Liver (tissue), 9 donors: ENCODE data around the gene CMIP. TPM values are rescaled to one million over a fixed set of nuclear protein-coding genes. Genes with fewer than 3 reads are reported as not detected.

ENCODE experiments used
- DNase-seq: peaks from one replicate; pipeline ENCODE4 v3.0.0-alpha.2; 2017; ENCODE audit warnings: low spot score
- H3K27ac ChIP-seq, 2 donors: one replicate each; pipeline ENCODE4 v1.7.0; 2013; ENCODE audit warnings: inconsistent platforms in 2 of 2, low read length in 2 of 2, control low read depth in 1 of 2, low read depth in 1 of 2, mild to moderate bottlenecking in 1 of 2
- H3K27me3 ChIP-seq, 4 donors: one replicate each; pipeline versions ENCODE4 v1.6.1 to v1.7.0; 2013; ENCODE audit warnings: low read length in 3 of 4, inconsistent platforms in 1 of 4, mild to moderate bottlenecking in 1 of 4, moderate library complexity in 1 of 4; ENCODE audit not compliant: control insufficient read depth in 4 of 4, insufficient read depth in 4 of 4
- H3K36me3 ChIP-seq, 4 donors: one replicate each; pipeline versions ENCODE4 v1.6.1 to v1.7.0; 2013; ENCODE audit warnings: low read length in 3 of 4, mild to moderate bottlenecking in 3 of 4, low read depth in 1 of 4, moderate library complexity in 1 of 4; ENCODE audit not compliant: control insufficient read depth in 4 of 4, insufficient read depth in 3 of 4
- H3K4me1 ChIP-seq, 4 donors: one replicate each; pipeline versions ENCODE4 v1.6.1 to v1.7.0; 2013; ENCODE audit warnings: low read length in 3 of 4, mild to moderate bottlenecking in 3 of 4, moderate library complexity in 1 of 4; ENCODE audit not compliant: control insufficient read depth in 4 of 4, insufficient read depth in 4 of 4
- H3K4me3 ChIP-seq, 3 donors: one replicate each; pipeline versions ENCODE4 v1.6.1 to v1.7.0; 2013; ENCODE audit warnings: low read length in 3 of 3, control low read depth in 1 of 3, low read depth in 1 of 3, mild to moderate bottlenecking in 1 of 3
- H3K9ac ChIP-seq, 2 donors: one replicate each; pipeline ENCODE4 v1.7.0; 2013; ENCODE audit warnings: low read length in 2 of 2, mild to moderate bottlenecking in 2 of 2, moderate library complexity in 2 of 2, control low read depth in 1 of 2, low read depth in 1 of 2
- H3K9me3 ChIP-seq, 4 donors: one replicate each; pipeline versions ENCODE4 v1.6.1 to v1.7.0; 2013; ENCODE audit warnings: low read length in 3 of 4; ENCODE audit not compliant: control insufficient read depth in 4 of 4
- CTCF ChIP-seq: fragments of 150-350 bp; IDR thresholded peaks from 2 replicates; pipeline ENCODE4 v1.5.1; 2017; ENCODE audit warnings: improper control_type of control experiment, low read depth, low read length; ENCODE audit not compliant: missing input control
- EGR1 ChIP-seq, 2 donors: IDR thresholded peaks; 2 replicates each; pipeline ENCODE4 v1.6.1; 2016 to 2018; ENCODE audit warnings: antibody characterized with exemption in 2 of 2, low read depth in 2 of 2
- FOXA2 ChIP-seq: IDR thresholded peaks from 2 replicates; pipeline ENCODE4 v1.6.1; 2016; ENCODE audit warnings: antibody characterized with exemption
- GABPA ChIP-seq, 2 donors: IDR thresholded peaks in 1 of 2; conservative IDR thresholded peaks in 1 of 2; 2 replicates each; pipeline ENCODE4 v1.6.1; 2016; ENCODE audit warnings: antibody characterized with exemption in 2 of 2, mild to moderate bottlenecking in 1 of 2, moderate library complexity in 1 of 2
- HNF4A ChIP-seq, 2 donors: conservative IDR thresholded peaks; 2 replicates each; pipeline ENCODE4 v1.6.1; 2016; ENCODE audit warnings: antibody characterized with exemption in 2 of 2, mild to moderate bottlenecking in 2 of 2
- HNF4G ChIP-seq: IDR thresholded peaks from 2 replicates; pipeline ENCODE4 v1.6.1; 2016; ENCODE audit warnings: antibody characterized with exemption
- JUND ChIP-seq, 2 donors: IDR thresholded peaks; 2 replicates each; pipeline ENCODE4 v1.6.1; 2016; ENCODE audit warnings: antibody characterized with exemption in 2 of 2
- MAX ChIP-seq: IDR thresholded peaks from 2 replicates; pipeline ENCODE4 v1.6.1; 2016; ENCODE audit warnings: antibody characterized with exemption
- NR2F2 ChIP-seq: IDR thresholded peaks from 2 replicates; pipeline ENCODE4 v1.6.1; 2016; ENCODE audit warnings: antibody characterized with exemption
- RAD21 ChIP-seq, 2 donors: IDR thresholded peaks; 2 replicates each; pipeline ENCODE4 v1.6.1; 2016; ENCODE audit warnings: antibody characterized with exemption in 2 of 2, mild to moderate bottlenecking in 2 of 2
- REST ChIP-seq: IDR thresholded peaks from 2 replicates; pipeline ENCODE4 v1.6.1; 2016; ENCODE audit warnings: antibody characterized with exemption, mild to moderate bottlenecking
- RXRA ChIP-seq, 2 donors: IDR thresholded peaks; 2 replicates each; pipeline ENCODE4 v1.6.1; 2017 to 2018; ENCODE audit warnings: antibody characterized with exemption in 2 of 2, mild to moderate bottlenecking in 1 of 2
- SP1 ChIP-seq: IDR thresholded peaks from 2 replicates; pipeline ENCODE4 v1.6.1; 2018; ENCODE audit warnings: antibody characterized with exemption, mild to moderate bottlenecking
- TAF1 ChIP-seq: conservative IDR thresholded peaks from 2 replicates; pipeline ENCODE4 v1.6.1; 2016; ENCODE audit warnings: antibody characterized with exemption, mild to moderate bottlenecking
- YY1 ChIP-seq: IDR thresholded peaks from 2 replicates; pipeline ENCODE4 v1.6.1; 2016; ENCODE audit warnings: antibody characterized with exemption, mild to moderate bottlenecking
- WGBS: extraction: QIAGEN DNeasy Blood & Tissue Kit; methylation state at CpG from one replicate; pipeline ENCODE4 v1.1.7; 2013; 5-methylcytosine and 5-hydroxymethylcytosine counted together
- polyA plus RNA-seq, 2 donors: library from polyadenylated mRNA; stranded (reverse) in 1 of 2; unstranded in 1 of 2; fragments of 200-250 nt in 1 of 2; fragments of >200 nt in 1 of 2; fragmentation: Nextera tagmentation in 1 of 2; extraction: Ambion mirVana in 1 of 2; gene quantifications; one replicate each; pipeline versions ENCODE4 v1.2.1 to v1.2.3, GENCODE V29; 2013 to 2015
- total RNA-seq, 2 donors: library from RNA; depleted of rRNA; stranded (reverse); fragments of >200 nt; gene quantifications; one replicate each; pipeline ENCODE4 v1.2.3, GENCODE V29; 2014
- TF ChIP-seq, protein P1 (sequence below): IDR thresholded peaks from 2 replicates; pipeline ENCODE4 v1.6.1; 2016; ENCODE audit warnings: antibody characterized with exemption
- TF ChIP-seq, protein P2 (sequence below): IDR thresholded peaks from 2 replicates; pipeline ENCODE4 v1.6.1; 2016; ENCODE audit warnings: antibody characterized with exemption
- donor health status: healthy.
- donor health status: healthy.
- donor health status: healthy.
- donor health status: healthy.
- donor health status: healthy.

CMIP gene
- total and polyA plus RNA-seq, 4 donors: 1.7 to 15.6 (median 10.1) TPM

DNA sequence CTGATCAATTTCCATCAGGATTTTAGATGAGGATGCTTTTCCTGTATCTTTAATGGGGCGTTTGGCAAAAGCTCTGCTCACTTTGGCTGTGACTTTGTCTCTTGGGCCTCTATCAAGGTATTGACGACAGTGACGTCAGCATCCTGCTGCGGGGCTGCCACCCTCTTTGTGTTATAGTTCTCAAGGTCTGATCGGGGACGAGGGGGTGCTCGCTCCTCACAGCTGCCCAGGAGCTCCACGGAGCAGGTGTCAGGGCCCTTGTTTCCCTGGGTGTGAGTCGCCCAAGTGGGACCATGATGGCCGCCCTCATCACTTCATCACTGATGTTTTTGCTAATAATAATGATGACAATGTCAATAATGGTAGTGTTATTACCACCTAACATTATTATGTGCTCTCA, 65.4 kb downstream of the CMIP start:
- no peak overlapping the region for H3K9ac ChIP-seq
- TF ChIP-seq HNF4G (no peak), SP1 (no peak)
- H3K9me3 ChIP-seq: no peaks in the 10 kb centered on the region
- H3K27ac ChIP-seq: no peak overlapping the region
- H3K36me3 ChIP-seq: no peaks in the 10 kb centered on the region
- 80% methylated on average over 10 of the region's 10 CpGs for WGBS
- DNase-seq: no peak
- H3K27me3 ChIP-seq: no peaks in the 10 kb centered on the region
- H3K4me3 ChIP-seq: no peak overlapping the region
- H3K4me1 ChIP-seq: peaks cover 11 to 23% (median 15%) of the 10 kb centered on the region in 4 donors

DNA sequence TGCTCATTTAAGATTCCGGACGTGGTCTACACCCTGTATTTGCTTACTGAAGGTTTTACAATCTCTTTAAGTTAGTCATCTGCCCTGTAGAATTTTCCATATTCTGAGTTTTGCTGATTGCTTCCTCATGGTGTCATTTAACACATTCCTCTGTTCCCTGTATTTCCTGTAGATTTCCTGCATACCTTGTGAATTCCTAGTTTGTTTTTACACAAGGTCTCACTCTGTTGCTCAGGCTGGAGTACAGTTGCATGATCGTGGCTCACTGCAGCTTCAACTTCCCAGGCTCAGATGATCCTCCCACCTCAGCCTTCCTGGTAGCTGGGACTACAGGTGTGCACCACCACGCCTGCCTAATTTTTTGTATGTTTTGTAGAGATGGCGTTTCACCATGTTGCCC, 66.8 kb downstream of the CMIP start:
- Histone ChIP-seq H3K36me3 (no peaks in the 10 kb centered on the region), H3K4me3 (no peak overlapping the region), H3K27ac (no peak overlapping the region), H3K4me1 (peaks cover 11 to 26% (median 16%) of the 10 kb centered on the region in 4 donors), H3K27me3 (no peaks in the 10 kb centered on the region), H3K9me3 (no peaks in the 10 kb centered on the region), H3K9ac (no peak overlapping the region)
- DNase-seq: no peak
- no peak for TF ChIP-seq YY1
- no peak for TF ChIP-seq TAF1
- TF ChIP-seq REST: no peak
- no peak for TF ChIP-seq EGR1 (IDR thresholded peaks at IDR 0.05; ENCODE audit: low read depth in 2 of 2)
- TF ChIP-seq RXRA (IDR thresholded peaks at IDR 0.05): no peak
- TF ChIP-seq CTCF: no peak
- TF ChIP-seq, protein P1, sequence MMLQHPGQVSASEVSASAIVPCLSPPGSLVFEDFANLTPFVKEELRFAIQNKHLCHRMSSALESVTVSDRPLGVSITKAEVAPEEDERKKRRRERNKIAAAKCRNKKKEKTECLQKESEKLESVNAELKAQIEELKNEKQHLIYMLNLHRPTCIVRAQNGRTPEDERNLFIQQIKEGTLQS: no peak
- TF ChIP-seq MAX: no peak
- no peak for TF ChIP-seq HNF4A (conservative IDR thresholded peaks at IDR 0.05)
- TF ChIP-seq, protein P2, sequence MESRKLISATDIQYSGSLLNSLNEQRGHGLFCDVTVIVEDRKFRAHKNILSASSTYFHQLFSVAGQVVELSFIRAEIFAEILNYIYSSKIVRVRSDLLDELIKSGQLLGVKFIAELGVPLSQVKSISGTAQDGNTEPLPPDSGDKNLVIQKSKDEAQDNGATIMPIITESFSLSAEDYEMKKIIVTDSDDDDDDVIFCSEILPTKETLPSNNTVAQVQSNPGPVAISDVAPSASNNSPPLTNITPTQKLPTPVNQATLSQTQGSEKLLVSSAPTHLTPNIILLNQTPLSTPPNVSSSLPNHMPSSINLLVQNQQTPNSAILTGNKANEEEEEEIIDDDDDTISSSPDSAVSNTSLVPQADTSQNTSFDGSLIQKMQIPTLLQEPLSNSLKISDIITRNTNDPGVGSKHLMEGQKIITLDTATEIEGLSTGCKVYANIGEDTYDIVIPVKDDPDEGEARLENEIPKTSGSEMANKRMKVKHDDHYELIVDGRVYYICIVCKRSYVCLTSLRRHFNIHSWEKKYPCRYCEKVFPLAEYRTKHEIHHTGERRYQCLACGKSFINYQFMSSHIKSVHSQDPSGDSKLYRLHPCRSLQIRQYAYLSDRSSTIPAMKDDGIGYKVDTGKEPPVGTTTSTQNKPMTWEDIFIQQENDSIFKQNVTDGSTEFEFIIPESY: no peak
- no peak for TF ChIP-seq JUND (IDR thresholded peaks at IDR 0.05)
- no peak for TF ChIP-seq HNF4G
- no peak for TF ChIP-seq SP1
- TF ChIP-seq FOXA2: no peak
- no peak for TF ChIP-seq GABPA (IDR thresholded peaks at IDR 0.05 in 1 of 2, conservative IDR thresholded peaks at IDR 0.05 in 1 of 2)
- TF ChIP-seq NR2F2: no peak
- no peak for TF ChIP-seq RAD21 (IDR thresholded peaks at IDR 0.05)
- 92% methylated on average over 5 of the region's 5 CpGs for WGBS
